Endodermal cell (in vitro differentiated cells): Measurements from ENCODE around the gene IL10RA. TPM values are rescaled to one million over a fixed set of nuclear protein-coding genes. Genes with fewer than 3 reads are reported as not detected.

ENCODE experiments used
- DNase-seq: peaks from one replicate; pipeline ENCODE4 v3.0.0-alpha.2; 2017
- H3K27ac ChIP-seq: 2 replicates; pipeline ENCODE4 v1.5.1; 2013; ENCODE audit warnings: mild to moderate bottlenecking, low read depth, low read length, moderate library complexity
- H3K27me3 ChIP-seq: 2 replicates; pipeline ENCODE4 v1.6.1; 2013; ENCODE audit warnings: mild to moderate bottlenecking, low read length, moderate library complexity; ENCODE audit not compliant: insufficient read depth, control insufficient read depth, poor library complexity, severe bottlenecking
- H3K36me3 ChIP-seq: 2 replicates; pipeline ENCODE4 v1.7.0; 2013; ENCODE audit warnings: mild to moderate bottlenecking, low read length, moderate library complexity; ENCODE audit not compliant: control insufficient read depth, insufficient read depth
- H3K4me1 ChIP-seq: one replicate; pipeline ENCODE4 v1.7.0; 2013; ENCODE audit warnings: low read length; ENCODE audit not compliant: control insufficient read depth, insufficient read depth
- H3K4me3 ChIP-seq: 2 replicates; pipeline ENCODE4 v1.5.1; 2013; ENCODE audit warnings: mild to moderate bottlenecking, low read length, moderate library complexity
- H3K9ac ChIP-seq: 2 replicates; pipeline ENCODE4 v1.6.1; 2013; ENCODE audit warnings: mild to moderate bottlenecking, low read length, moderate library complexity; ENCODE audit not compliant: poor library complexity, severe bottlenecking; ENCODE audit errors: extremely low read depth
- H3K9me3 ChIP-seq: 2 replicates; pipeline ENCODE4 v1.6.1; 2013; ENCODE audit warnings: mild to moderate bottlenecking, low read length, moderate library complexity; ENCODE audit not compliant: control insufficient read depth
- H3K27ac Mint-ChIP-seq: 2 replicates; pipeline ENCODE4 v1.8.0; 2020; ENCODE audit warnings: mixed read lengths
- H3K27me3 Mint-ChIP-seq: 2 replicates; pipeline ENCODE4 v1.8.0; 2021; ENCODE audit warnings: mild to moderate bottlenecking, mixed read lengths; ENCODE audit not compliant: insufficient read depth
- H3K36me3 Mint-ChIP-seq: 2 replicates; pipeline ENCODE4 v1.8.0; 2020; ENCODE audit warnings: low read depth, mixed read lengths
- H3K4me1 Mint-ChIP-seq: 2 replicates; pipeline ENCODE4 v1.8.0; 2020; ENCODE audit warnings: mixed read lengths
- H3K4me3 Mint-ChIP-seq: 2 replicates; pipeline ENCODE4 v1.8.0; 2020; ENCODE audit warnings: mild to moderate bottlenecking, moderate library complexity, mixed read lengths
- H3K9me3 Mint-ChIP-seq: 2 replicates; pipeline ENCODE4 v1.8.0; 2020; ENCODE audit warnings: mild to moderate bottlenecking, mixed read lengths
- WGBS, 2 experiments: methylation state at CpG; one replicate each; pipeline versions ENCODE4 v1.1.5 to v1.1.7; 2013; ENCODE audit warnings: missing lambda C conversion rate in 2 of 2, mixed read lengths in 1 of 2; ENCODE audit not compliant: insufficient coverage in 1 of 2, insufficient read length in 1 of 2; 5-methylcytosine and 5-hydroxymethylcytosine counted together
- total RNA-seq, 2 donors: library from RNA; stranded (reverse); fragmentation: NEBNext Ultra II Directional in 1 of 2; extraction: Animal tissue kit (Norgen Biotek cat#: 25700) in 1 of 2; gene quantifications; 2 replicates in 1 of 2; 3 replicates in 1 of 2; pipeline ENCODE4 v1.2.1, GENCODE V29; 2021
- TF ChIP-seq, protein P1 (sequence below): fragments of 200-600 bp; sonication (generic); conservative IDR thresholded peaks from 2 replicates; pipeline ENCODE4 v1.5.0; 2021; ENCODE audit warnings: antibody characterized with exemption, mild to moderate bottlenecking

Gene IL10RA
- total RNA-seq, 2 donors from 2014 or later = 0.46 to 0.51 TPM

DNA sequence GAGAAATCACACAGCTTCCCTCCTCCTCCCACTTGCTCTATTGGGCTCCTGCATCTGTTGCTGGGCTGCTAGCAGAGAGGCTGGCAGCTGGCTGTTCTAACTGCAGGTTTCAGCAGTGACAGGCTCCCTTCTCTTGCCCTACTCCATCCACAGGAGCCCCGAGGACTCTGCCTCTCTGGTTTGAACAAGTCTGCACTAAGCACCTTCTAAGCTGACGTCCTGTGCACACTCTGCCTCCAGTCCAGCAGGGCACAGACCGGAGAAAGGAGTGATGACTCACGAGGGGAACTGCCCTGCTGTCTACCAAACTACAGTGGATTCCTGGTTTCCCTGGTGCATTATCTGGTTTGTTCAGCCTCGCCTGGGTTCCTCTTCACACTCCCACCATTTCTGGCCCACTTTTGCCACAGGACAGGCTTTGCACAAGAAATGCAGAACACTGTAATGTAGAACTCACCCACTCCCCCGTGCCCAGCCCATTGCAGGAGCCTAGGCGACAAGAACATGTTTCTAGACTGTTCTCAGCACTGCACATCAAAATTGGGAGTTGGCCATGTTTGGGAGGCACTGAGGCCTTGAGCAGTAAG is 26.0 kb downstream of the IL10RA start:
- Mint-ChIP-seq H3K4me1 (no peaks in the 10 kb centered on the region), H3K36me3 (no peaks in the 10 kb centered on the region), H3K27me3 (peaks cover 17% of the 10 kb centered on the region), H3K9me3 (no peaks in the 10 kb centered on the region), H3K4me3 (no peak overlapping the region), H3K27ac (no peak overlapping the region)
- Histone ChIP-seq H3K27me3 (no peaks in the 10 kb centered on the region), H3K9me3 (no peaks in the 10 kb centered on the region), H3K4me1 (no peaks in the 10 kb centered on the region), H3K4me3 (no peak overlapping the region), H3K9ac (no peak overlapping the region), H3K27ac (no peak overlapping the region), H3K36me3 (no peaks in the 10 kb centered on the region)
- WGBS, 2 experiments = 87 to 89% methylated on average over 5 to 7 of the region's 7 CpGs
- no peak for DNase-seq
- TF ChIP-seq, protein P1, sequence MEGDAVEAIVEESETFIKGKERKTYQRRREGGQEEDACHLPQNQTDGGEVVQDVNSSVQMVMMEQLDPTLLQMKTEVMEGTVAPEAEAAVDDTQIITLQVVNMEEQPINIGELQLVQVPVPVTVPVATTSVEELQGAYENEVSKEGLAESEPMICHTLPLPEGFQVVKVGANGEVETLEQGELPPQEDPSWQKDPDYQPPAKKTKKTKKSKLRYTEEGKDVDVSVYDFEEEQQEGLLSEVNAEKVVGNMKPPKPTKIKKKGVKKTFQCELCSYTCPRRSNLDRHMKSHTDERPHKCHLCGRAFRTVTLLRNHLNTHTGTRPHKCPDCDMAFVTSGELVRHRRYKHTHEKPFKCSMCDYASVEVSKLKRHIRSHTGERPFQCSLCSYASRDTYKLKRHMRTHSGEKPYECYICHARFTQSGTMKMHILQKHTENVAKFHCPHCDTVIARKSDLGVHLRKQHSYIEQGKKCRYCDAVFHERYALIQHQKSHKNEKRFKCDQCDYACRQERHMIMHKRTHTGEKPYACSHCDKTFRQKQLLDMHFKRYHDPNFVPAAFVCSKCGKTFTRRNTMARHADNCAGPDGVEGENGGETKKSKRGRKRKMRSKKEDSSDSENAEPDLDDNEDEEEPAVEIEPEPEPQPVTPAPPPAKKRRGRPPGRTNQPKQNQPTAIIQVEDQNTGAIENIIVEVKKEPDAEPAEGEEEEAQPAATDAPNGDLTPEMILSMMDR = no peak

DNA sequence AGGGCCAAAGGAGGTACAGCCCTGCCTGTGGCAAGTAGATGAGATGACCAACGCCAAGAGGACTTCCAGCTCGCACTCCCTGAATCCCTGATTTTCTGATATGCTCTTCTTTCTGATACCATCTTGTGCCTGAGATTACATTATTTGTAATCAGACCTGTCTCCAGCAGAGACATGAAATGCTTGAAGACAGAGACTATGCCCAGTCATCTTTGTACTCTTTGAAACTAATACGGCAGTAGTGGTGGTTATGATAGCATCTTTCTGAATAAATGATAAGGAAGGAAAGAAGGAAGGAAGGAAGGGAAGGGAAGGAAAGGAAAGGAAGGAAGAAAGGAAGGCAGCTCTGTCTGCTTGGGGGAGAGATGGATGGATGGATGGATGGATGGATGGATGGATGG is 27.8 kb downstream of the IL10RA start:
- TF ChIP-seq, protein P1 = no peak
- Mint-ChIP-seq H3K9me3 (peaks cover 2% of the 10 kb centered on the region), H3K4me3 (no peak overlapping the region)

DNA sequence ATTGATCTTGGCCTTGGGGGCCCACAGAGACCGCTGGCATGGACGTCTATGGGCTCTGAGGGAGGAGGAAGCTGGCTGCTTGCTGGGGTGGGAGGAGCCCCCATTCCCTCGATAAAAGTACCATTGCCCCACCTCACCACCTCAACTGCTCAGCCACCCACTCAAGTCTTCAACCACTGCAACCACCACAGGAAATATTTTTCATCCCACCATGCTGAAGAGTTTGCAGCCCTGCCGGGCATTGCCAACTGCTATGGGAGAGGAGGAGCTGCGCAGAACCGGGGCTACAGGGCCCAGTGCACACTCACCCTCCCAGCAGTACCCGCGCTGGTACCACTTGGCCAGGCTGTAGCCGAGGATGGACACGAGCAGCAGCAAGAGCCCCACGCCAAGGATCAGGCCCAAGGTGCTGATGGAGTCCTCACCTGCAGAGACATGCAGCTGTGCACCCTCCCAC is 29.2 kb downstream of the IL10RA start:
- Histone ChIP-seq H3K36me3 (no peaks in the 10 kb centered on the region), H3K9ac (no peak overlapping the region), H3K27ac (no peak overlapping the region), H3K27me3 (no peaks in the 10 kb centered on the region), H3K4me3 (no peak overlapping the region), H3K9me3 (no peaks in the 10 kb centered on the region), H3K4me1 (no peaks in the 10 kb centered on the region)
- H3K4me3 Mint-ChIP-seq = no peak overlapping the region
- no peaks in the 10 kb centered on the region for H3K4me1 Mint-ChIP-seq
- no peaks in the 10 kb centered on the region for H3K36me3 Mint-ChIP-seq
- H3K9me3 Mint-ChIP-seq = peaks cover 2% of the 10 kb centered on the region
- H3K27ac Mint-ChIP-seq = no peak overlapping the region
- TF ChIP-seq, protein P1 = no peak
- no peak for DNase-seq
- H3K27me3 Mint-ChIP-seq = peaks cover 29% of the 10 kb centered on the region
- WGBS, 2 experiments = 90 to 98% methylated on average over 8 to 11 of the region's 11 CpGs

More for the DNA sequence above, 27.8 kb downstream of the IL10RA start:
- Mint-ChIP-seq H3K4me1 (no peaks in the 10 kb centered on the region), H3K36me3 (no peaks in the 10 kb centered on the region), H3K27me3 (peaks cover 31% of the 10 kb centered on the region), H3K27ac (no peak overlapping the region)
- no peak for DNase-seq
- H3K36me3 ChIP-seq = no peaks in the 10 kb centered on the region
- no peaks in the 10 kb centered on the region for H3K27me3 ChIP-seq
- no peak overlapping the region for H3K4me3 ChIP-seq
- H3K4me1 ChIP-seq = no peaks in the 10 kb centered on the region
- H3K27ac ChIP-seq = no peak overlapping the region
- no peak overlapping the region for H3K9ac ChIP-seq
- no peaks in the 10 kb centered on the region for H3K9me3 ChIP-seq
- WGBS, 2 experiments = 86 to 97% methylated on average over 3 of the region's 3 CpGs
